GM21528 (cell line): ENCODE measurements around the gene ZDHHC12.

Experiments
- ATAC-seq: cut with Tn5 transposase; IDR thresholded peaks from one replicate; pipeline ENCODE4 v1.9.1; 2021; ENCODE audit warnings: mild to moderate bottlenecking, moderate library complexity; ENCODE audit not compliant: unreplicated experiment, low FRiP score

ZDHHC12 gene

GRCh38 chr9:128689820-128690683 is 33.9 kb downstream of the ZDHHC12 start:
- ATAC-seq = no peak

GRCh38 chr9:128689293-128689774 is 34.6 kb downstream of the ZDHHC12 start:
- ATAC-seq = peak; percentile 16

GRCh38 chr9:128688501-128689292 is 35.2 kb downstream of the ZDHHC12 start, which contains the start of gene SET:
Gene SET (plus strand): TSS chr9:128689222. CDS start chr9:128689583, 361 bp downstream.
- peak; percentile 61 for ATAC-seq

- no peak for ATAC-seq
Measured at GRCh38 chr9:128687453-128687852, 36.5 kb downstream of the ZDHHC12 start.

- ATAC-seq = no peak
Measured at GRCh38 chr9:128685636-128686489, 38.1 kb downstream of the ZDHHC12 start.

- ATAC-seq = peak; percentile 26
Measured at GRCh38 chr9:128684325-128685199, 39.4 kb downstream of the ZDHHC12 start.

- peak; percentile 2 for ATAC-seq
Measured at GRCh38 chr9:128684065-128684324, 39.9 kb downstream of the ZDHHC12 start.

GRCh38 chr9:128683340-128684064 is 40.4 kb downstream of the ZDHHC12 start:
- peak; percentile 31 for ATAC-seq

- ATAC-seq = no peak
Measured at GRCh38 chr9:128677794-128678193, 46.1 kb downstream of the ZDHHC12 start.

- ATAC-seq = no peak
Measured at GRCh38 chr9:128675382-128675781, 48.5 kb downstream of the ZDHHC12 start.
